ENCODE data around the gene SNX10. TPM values are rescaled to one million over a fixed set of nuclear protein-coding genes. Genes with fewer than 3 reads are reported as not detected.

Gene SNX10
- total RNA-seq, 6 experiments from 2014 or later = not detected

DNA sequence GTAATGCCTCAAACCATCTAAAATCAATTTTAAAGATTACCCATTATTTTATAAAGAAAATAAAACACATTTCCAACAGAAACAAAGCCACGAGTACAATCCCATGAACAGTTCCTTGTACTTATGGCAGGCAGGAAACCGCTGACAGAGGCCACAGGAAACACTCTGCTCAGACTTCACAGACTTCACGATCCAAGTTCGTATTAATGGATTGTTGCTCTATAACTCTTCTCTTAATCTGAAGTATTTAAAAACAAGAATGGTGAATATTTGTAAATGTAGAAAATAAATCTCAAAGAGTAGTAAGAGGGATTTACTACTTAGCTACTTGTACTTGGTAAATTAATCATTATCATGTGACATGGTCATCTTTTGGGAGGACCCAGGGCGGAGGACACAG is 78.3 kb downstream of the SNX10 start:
- Mint-ChIP-seq H3K27ac (no peak overlapping the region), H3K4me1 (ENCODE audit: low read depth) (no peaks in the 10 kb centered on the region), H3K9me3 (no peaks in the 10 kb centered on the region), H3K27me3 (ENCODE audit: insufficient read depth) (peaks cover 2% of the 10 kb centered on the region), H3K36me3 (ENCODE audit: low read depth) (no peaks in the 10 kb centered on the region), H3K4me3 (no peak overlapping the region)
- no peak for DNase-seq
- TF ChIP-seq, protein P1, sequence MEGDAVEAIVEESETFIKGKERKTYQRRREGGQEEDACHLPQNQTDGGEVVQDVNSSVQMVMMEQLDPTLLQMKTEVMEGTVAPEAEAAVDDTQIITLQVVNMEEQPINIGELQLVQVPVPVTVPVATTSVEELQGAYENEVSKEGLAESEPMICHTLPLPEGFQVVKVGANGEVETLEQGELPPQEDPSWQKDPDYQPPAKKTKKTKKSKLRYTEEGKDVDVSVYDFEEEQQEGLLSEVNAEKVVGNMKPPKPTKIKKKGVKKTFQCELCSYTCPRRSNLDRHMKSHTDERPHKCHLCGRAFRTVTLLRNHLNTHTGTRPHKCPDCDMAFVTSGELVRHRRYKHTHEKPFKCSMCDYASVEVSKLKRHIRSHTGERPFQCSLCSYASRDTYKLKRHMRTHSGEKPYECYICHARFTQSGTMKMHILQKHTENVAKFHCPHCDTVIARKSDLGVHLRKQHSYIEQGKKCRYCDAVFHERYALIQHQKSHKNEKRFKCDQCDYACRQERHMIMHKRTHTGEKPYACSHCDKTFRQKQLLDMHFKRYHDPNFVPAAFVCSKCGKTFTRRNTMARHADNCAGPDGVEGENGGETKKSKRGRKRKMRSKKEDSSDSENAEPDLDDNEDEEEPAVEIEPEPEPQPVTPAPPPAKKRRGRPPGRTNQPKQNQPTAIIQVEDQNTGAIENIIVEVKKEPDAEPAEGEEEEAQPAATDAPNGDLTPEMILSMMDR (IDR thresholded peaks at IDR 0.05) = no peak

DNA sequence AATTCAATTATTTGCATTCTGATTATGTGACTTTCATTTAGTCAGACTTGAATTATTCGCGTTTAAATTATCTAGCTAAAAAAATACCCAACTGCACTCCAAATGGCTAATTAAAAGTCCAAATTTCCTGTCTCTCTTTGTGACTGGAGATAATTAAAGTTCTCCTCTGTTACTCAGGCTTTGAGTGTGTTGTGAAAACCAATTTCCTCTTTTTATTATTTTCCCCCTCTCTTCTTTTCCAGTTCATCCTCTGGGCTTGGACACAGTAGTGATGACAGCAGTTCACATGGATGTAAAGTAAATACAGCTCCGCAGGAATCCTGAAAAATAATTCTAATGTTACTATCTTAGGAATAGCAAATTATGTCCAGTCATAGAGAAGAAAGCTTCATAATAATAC is 80.6 kb downstream of the SNX10 start:
- Mint-ChIP-seq H3K4me3 (no peak overlapping the region), H3K9me3 (no peaks in the 10 kb centered on the region), H3K27ac (no peak overlapping the region), H3K27me3 (ENCODE audit: insufficient read depth) (peaks cover 10% of the 10 kb centered on the region), H3K4me1 (ENCODE audit: low read depth) (no peaks in the 10 kb centered on the region), H3K36me3 (ENCODE audit: low read depth) (no peaks in the 10 kb centered on the region)
- DNase-seq = no peak
- TF ChIP-seq, protein P1 (IDR thresholded peaks at IDR 0.05) = no peak

DNA sequence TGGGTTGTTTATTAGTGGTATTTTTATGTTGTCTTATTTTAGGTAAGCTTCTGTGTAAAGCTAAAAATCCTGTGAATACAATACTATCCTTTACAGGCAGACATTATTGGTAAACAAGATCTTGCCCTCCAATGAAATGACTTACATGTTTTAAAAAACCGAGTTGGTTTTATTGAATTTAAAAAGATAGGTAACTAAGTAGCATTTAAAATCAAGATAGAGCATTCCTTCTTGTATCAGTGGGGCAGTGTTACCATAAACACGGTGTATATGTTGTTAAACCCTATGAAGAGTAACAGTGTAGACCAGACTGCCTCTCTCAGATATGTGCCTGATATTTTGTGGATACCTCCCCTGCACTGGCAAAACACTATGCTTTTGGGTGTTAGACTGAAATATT is 81.0 kb downstream of the SNX10 start:
- TF ChIP-seq, protein P1 (IDR thresholded peaks at IDR 0.05) = no peak
- Mint-ChIP-seq H3K9me3 (no peaks in the 10 kb centered on the region), H3K36me3 (ENCODE audit: low read depth) (no peaks in the 10 kb centered on the region), H3K4me1 (ENCODE audit: low read depth) (no peaks in the 10 kb centered on the region), H3K27ac (no peak overlapping the region), H3K27me3 (ENCODE audit: insufficient read depth) (peaks cover 10% of the 10 kb centered on the region), H3K4me3 (no peak overlapping the region)
- DNase-seq = no peak

DNA sequence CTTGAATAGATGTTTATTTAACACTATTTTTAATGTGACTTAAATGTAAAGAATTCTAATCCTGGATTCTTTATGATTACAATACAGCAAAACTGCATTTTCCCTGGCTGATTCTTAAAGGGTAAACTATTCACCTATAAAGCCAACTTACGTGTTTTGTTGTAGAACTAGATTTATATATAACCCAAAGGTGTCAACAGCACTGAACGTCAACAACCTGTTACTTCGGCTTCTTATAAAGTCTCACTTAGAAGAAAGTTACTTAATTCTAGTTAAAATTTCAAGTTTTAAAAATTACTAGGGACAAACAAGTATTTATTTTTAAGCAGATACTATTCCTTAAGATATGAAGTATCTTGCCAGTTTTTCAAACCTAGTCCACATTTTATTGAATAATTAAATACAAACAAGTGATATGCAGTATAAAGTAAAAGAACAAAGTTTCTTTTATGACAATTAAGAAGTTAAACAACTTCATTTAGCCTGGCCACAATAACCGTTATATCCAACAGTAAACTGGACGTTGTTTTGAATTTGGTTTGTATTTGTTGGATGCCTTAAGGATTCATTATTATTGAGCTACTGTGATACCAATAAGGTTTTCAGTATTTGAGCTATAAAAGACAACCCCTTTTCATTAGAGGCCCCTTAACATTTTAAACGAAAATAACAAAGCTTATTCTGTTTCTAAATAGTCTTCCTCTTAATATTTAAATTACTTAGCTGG is 83.1 kb downstream of the SNX10 start:
- no peak overlapping the region for H3K27ac Mint-ChIP-seq
- H3K9me3 Mint-ChIP-seq = no peaks in the 10 kb centered on the region
- no peak overlapping the region for H3K4me3 Mint-ChIP-seq
- no peaks in the 10 kb centered on the region for H3K4me1 Mint-ChIP-seq (ENCODE audit: low read depth)
- DNase-seq = no peak
- no peaks in the 10 kb centered on the region for H3K36me3 Mint-ChIP-seq (ENCODE audit: low read depth)
- peaks cover 20% of the 10 kb centered on the region for H3K27me3 Mint-ChIP-seq (ENCODE audit: insufficient read depth)
- TF ChIP-seq, protein P1 (IDR thresholded peaks at IDR 0.05) = no peak

DNA sequence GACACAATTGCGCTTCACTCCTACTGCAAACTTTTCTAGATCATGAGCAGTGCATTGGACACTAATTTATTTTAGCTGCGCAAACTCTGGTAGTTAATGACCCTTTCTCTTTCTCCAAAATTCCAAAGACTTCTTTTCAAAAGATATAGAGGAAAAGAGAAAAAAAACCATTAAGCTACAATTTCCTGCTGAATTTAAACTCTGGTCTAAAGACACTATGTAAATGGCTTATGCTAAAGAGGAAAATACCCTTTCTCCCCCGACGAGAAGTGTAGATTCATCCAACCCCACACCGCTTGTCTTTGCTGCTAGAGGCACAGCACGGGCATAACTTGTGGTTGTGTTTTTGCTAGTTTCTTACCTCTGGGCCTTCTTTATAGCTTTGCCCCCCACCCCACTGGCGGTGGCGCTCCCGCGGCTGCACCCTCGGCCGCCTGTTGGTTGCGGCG is 84.1 kb downstream of the SNX10 start:
- TF ChIP-seq, protein P1 (IDR thresholded peaks at IDR 0.05) = no peak
- Mint-ChIP-seq H3K9me3 (no peaks in the 10 kb centered on the region), H3K27me3 (ENCODE audit: insufficient read depth) (peaks cover 20% of the 10 kb centered on the region), H3K4me1 (ENCODE audit: low read depth) (no peaks in the 10 kb centered on the region), H3K36me3 (ENCODE audit: low read depth) (no peaks in the 10 kb centered on the region), H3K4me3 (no peak overlapping the region), H3K27ac (no peak overlapping the region)
- no peak for DNase-seq
